Ishikawa (cell line): Measurements from ENCODE around the gene COQ10B.

Experiments
- CEBPB ChIP-seq: IDR thresholded peaks from 2 replicates; pipeline ENCODE4 v1.6.1; 2012
- CREB1 ChIP-seq: IDR thresholded peaks from 2 replicates; pipeline ENCODE4 v1.6.1; 2012; ENCODE audit warnings: low read depth
- EGR1 ChIP-seq: IDR thresholded peaks from 2 replicates; pipeline ENCODE4 v1.6.1; 2012
- EP300 ChIP-seq: IDR thresholded peaks from 2 replicates; pipeline ENCODE4 v1.6.1; 2012; ENCODE audit warnings: borderline replicate concordance
- FOXM1 ChIP-seq: IDR thresholded peaks from 2 replicates; pipeline ENCODE4 v1.6.1; 2012; ENCODE audit warnings: low read depth, borderline replicate concordance
- MAX ChIP-seq: IDR thresholded peaks from 2 replicates; pipeline ENCODE4 v1.6.1; 2012
- NFIC ChIP-seq: IDR thresholded peaks from 2 replicates; pipeline ENCODE4 v1.6.1; 2012
- RAD21 ChIP-seq: IDR thresholded peaks from 2 replicates; pipeline ENCODE4 v1.6.1; 2012; ENCODE audit warnings: low read depth
- REST ChIP-seq: IDR thresholded peaks from 2 replicates; pipeline ENCODE4 v1.6.1; 2012; ENCODE audit warnings: low read depth, mild to moderate bottlenecking
- TAF1 ChIP-seq: IDR thresholded peaks from 2 replicates; pipeline ENCODE4 v1.6.1; 2012; ENCODE audit warnings: low read depth, mild to moderate bottlenecking
- TCF12 ChIP-seq: IDR thresholded peaks from 2 replicates; pipeline ENCODE4 v1.6.1; 2012; ENCODE audit warnings: low read depth
- TEAD4 ChIP-seq: IDR thresholded peaks from 2 replicates; pipeline ENCODE4 v1.6.1; 2012
- USF1 ChIP-seq: IDR thresholded peaks from 2 replicates; pipeline ENCODE4 v1.6.1; 2012
- YY1 ChIP-seq: IDR thresholded peaks from 2 replicates; pipeline ENCODE4 v1.6.1; 2012; ENCODE audit warnings: low read depth
- ZBTB7A ChIP-seq: IDR thresholded peaks from 2 replicates; pipeline ENCODE4 v1.6.1; 2012; ENCODE audit warnings: low read depth

COQ10B gene

GRCh38 chr2:197434541-197435513 is 18.5 kb upstream of the COQ10B start, which contains the start of gene SF3B1:
Gene SF3B1 (minus strand): TSS chr2:197435028. CDS start chr2:197434999, 29 bp downstream.
- TF ChIP-seq CREB1, result peak; percentile 21; the same call in 1 of the 2 replicates
- no peak for TF ChIP-seq RAD21
- no peak for TF ChIP-seq REST
- TF ChIP-seq EP300, result no peak
- TF ChIP-seq EGR1, result peak; percentile 32; the same call in 1 of the 2 replicates
- peak; percentile 83 for TF ChIP-seq MAX
- TF ChIP-seq USF1, result peak; percentile 97
- peak; percentile 96 for TF ChIP-seq TAF1
- no peak for TF ChIP-seq NFIC
- TF ChIP-seq ZBTB7A, result peak; percentile 92; the same call in 1 of the 2 replicates
- TF ChIP-seq FOXM1, result no peak
- no peak for TF ChIP-seq CEBPB
- peak; percentile 93 for TF ChIP-seq YY1
- TF ChIP-seq TEAD4, result peak; percentile 56
- peak; percentile 45; the same call in 1 of the 2 replicates for TF ChIP-seq TCF12

- TF ChIP-seq MAX, result no peak
- TF ChIP-seq EGR1, result no peak
- no peak for TF ChIP-seq TAF1
- TF ChIP-seq FOXM1, result no peak
- TF ChIP-seq RAD21, result no peak
- TF ChIP-seq CEBPB, result no peak
- TF ChIP-seq YY1, result no peak
- no peak for TF ChIP-seq NFIC
- TF ChIP-seq REST, result no peak
- no peak for TF ChIP-seq TEAD4
- TF ChIP-seq TCF12, result no peak
- TF ChIP-seq EP300, result no peak
- no peak for TF ChIP-seq CREB1
- TF ChIP-seq USF1, result no peak
- no peak for TF ChIP-seq ZBTB7A
Observed at GRCh38 chr2:197435598-197436420, 17.5 kb upstream of the COQ10B start.

GRCh38 chr2:197437380-197437779 is 16.0 kb upstream of the COQ10B start:
- TF ChIP-seq EP300 (no peak), TCF12 (no peak), TEAD4 (no peak), YY1 (no peak), REST (no peak), RAD21 (no peak), TAF1 (no peak), USF1 (no peak), MAX (no peak), FOXM1 (no peak), CEBPB (no peak)
